LNCAP (cell line): Measurements from ENCODE around the gene CUL7.

Experiments used
- CTCF ChIP-seq: fragments of 450-650 bp; IDR thresholded peaks from 2 replicates; pipeline ENCODE4 v1.5.1; 2017; ENCODE audit warnings: mild to moderate bottlenecking

CUL7 gene

GRCh38 chr6:43029120-43029519 is 24.5 kb downstream of the CUL7 start:
- TF ChIP-seq CTCF, result no peak

GRCh38 chr6:43026365-43026764 is 27.3 kb downstream of the CUL7 start:
- TF ChIP-seq CTCF, result no peak

GRCh38 chr6:43024436-43024835 is 29.2 kb downstream of the CUL7 start:
- no peak for TF ChIP-seq CTCF

GRCh38 chr6:43021270-43022047 is 32.2 kb downstream of the CUL7 start, which contains the start of gene RRP36:
TSS of gene RRP36 (plus strand) at chr6:43021623. CDS start at chr6:43021655, 32 bp downstream.
- TF ChIP-seq CTCF, result no peak

- no peak for TF ChIP-seq CTCF
Observed at GRCh38 chr6:43020847-43021246, 32.8 kb downstream of the CUL7 start.

GRCh38 chr6:43020052-43020705 is 33.5 kb downstream of the CUL7 start:
- TF ChIP-seq CTCF, result no peak

GRCh38 chr6:43019152-43019551 is 34.5 kb downstream of the CUL7 start:
- no peak for TF ChIP-seq CTCF
